HCEC 1CT (cell line): ENCODE measurements around the gene SEMA6B.
"Not testable (repeated sequence)": the region's sequence is repeated elsewhere in the genome, so short reads cannot be mapped to it uniquely, and the experiment has no call there.

Source experiments
- DNase-seq: peaks from one replicate; pipeline ENCODE4 v3.0.0-alpha.2; 2017

SEMA6B gene

DNA sequence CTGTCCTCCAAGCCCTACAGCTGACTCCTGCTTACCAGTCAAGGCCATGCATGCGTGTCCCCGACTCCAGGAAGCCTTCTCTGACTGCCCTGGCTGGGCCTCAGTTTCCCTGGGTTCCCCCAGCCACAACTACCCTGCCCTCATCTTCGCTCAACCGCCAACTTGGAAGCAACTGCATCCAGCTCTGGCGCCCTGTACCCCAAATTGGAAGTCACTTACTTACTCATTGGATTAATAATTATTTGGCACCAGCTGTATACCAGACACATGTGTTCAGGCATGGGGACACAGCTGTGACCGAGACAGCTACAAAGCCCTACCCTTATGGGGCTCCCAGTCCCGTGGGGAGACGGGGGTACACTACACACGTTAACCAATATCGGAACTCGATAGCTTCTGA, 10.9 kb upstream of the SEMA6B start:
- no peak for DNase-seq

GRCh38 chr19:4568886-4569285, 9.4 kb upstream of the SEMA6B start:
- DNase-seq: no peak

DNA sequence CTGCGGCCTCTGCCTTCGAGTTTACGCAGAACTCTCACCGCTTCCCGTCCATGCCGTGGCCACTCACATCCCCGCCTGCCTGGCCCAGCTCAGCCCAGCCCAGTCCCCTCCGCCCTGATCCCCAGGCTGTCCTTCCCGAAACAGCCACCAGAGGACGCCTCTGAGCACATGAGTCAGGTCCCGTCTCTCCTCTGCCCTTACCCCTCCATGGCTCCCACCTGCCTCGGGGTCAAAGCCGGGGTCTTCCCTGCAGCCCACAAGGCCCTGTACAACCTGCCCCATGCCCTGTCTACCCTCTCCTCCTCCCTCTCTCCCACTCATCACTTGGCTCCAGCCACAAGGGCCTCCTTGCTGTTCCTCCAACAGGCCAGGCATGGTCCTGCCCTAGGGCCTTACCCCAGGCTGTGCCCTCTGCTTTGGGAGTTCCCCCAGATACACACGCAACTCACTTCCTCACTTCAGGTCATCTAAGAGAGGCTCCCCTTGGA, 8.1 kb upstream of the SEMA6B start:
- DNase-seq: no peak

DNA sequence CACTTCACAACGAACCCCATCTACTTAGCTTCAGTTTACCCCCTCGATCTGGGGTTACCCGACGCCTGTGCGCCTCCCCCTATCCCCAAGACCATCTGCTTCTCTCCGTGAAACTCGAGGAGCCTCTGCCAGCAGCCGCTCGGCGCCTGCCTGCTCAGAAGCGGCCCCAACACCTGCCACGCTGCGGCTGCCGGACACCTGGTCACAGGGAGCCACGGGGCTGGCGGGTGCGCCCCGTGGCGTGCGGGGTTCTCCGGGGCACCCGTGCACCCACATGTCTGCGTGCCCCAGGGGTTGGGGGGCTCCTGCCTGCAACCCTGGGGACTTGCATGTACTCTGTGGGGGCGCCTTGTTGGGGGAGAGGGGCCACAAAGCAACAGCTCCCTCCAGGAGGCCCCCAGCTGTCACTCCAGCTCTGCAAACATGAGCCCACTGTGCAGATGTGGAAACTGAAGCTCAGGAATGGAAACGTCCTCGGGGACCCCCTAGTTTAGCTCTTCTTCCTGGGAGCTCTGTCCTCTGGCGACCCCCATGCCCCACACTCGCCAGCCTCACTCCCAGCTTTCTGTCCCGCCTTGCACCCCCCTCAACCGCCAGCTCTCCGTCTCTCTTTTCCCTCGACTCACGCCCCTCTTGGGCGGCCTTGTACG, 7.0 kb upstream of the SEMA6B start:
- DNase-seq: no peak

DNA sequence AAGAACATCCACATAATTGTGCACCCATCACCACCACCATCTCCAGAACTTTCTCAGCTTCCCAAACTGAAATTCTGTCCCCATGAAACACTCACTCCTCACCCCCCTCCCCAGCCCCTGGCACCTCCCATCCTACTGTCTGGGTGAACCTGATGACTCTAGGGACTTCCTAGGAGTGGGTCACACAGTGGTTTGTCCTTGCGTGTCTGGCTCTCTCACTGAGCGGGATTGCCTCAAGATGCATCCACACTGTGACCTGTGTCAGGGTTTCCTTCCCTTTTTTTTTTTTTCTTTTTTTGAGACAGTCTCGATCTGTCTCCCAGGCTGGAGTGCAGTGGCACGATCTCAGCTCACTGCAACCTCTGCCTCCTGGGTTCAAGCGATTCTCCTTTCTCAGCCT, 4.1 kb upstream of the SEMA6B start:
- DNase-seq: not testable (repeated sequence)

DNA sequence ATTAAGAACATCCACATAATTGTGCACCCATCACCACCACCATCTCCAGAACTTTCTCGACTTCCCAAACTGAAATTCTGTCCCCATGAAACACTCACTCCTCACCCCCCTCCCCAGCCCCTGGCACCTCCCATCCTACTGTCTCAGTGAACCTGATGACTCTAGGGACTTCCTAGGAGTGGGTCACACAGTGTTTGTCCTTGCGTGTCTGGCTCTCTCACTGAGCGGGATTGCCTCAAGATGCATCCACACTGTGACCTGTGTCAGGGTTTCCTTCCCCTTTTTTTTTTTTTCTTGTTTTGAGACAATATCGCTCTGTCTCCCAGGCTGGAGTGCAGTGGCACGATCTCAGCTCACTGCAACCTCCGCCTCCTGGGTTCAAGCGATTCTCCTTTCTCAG, 2.6 kb upstream of the SEMA6B start:
- DNase-seq: not testable (repeated sequence)

DNA sequence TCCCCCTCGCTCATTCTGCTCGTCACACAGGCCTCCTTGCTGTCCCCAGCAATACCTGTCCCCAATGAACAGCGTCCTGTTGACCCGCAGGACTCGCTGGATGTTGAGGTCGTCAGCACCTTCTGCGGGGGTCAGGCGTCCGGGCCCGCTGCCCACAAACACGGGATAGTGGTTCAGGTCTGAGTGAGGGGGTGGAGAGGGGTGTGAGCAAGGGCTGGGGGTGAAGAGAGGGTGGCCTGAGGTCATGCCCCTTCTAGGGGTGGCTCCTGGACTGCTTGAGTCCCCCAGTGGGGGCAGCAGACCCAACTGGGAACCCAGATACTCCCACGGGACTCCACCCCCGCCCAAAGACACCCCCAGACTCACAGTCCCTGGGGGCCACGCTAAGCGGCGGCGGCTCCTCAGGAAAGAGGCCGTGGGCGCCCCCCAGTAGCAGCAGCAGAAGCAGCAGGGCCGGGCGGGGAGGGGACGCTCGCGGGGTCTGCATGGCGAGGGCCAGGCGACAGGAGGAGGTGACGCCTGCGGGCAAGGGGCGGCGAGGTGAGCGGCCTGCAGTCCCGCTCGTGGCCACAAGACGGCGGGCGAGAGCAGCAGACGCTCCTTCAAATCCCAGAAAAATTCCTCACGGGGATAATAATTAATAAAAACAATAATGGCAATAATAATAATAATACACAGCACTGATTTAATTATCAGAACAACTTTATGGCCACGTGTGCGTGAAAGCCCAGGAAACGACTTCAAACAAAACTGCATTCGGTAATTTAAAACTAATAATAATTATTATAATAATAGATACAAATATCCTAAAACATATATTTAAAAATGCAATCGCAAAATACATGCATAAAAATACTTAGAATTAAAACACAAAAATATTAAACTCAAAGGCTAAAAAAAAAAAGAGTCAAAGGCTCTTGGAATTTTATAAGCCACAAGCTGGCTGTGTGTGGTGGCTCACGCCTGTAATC, 1.2 kb downstream of the SEMA6B start:
- no peak for DNase-seq

DNA sequence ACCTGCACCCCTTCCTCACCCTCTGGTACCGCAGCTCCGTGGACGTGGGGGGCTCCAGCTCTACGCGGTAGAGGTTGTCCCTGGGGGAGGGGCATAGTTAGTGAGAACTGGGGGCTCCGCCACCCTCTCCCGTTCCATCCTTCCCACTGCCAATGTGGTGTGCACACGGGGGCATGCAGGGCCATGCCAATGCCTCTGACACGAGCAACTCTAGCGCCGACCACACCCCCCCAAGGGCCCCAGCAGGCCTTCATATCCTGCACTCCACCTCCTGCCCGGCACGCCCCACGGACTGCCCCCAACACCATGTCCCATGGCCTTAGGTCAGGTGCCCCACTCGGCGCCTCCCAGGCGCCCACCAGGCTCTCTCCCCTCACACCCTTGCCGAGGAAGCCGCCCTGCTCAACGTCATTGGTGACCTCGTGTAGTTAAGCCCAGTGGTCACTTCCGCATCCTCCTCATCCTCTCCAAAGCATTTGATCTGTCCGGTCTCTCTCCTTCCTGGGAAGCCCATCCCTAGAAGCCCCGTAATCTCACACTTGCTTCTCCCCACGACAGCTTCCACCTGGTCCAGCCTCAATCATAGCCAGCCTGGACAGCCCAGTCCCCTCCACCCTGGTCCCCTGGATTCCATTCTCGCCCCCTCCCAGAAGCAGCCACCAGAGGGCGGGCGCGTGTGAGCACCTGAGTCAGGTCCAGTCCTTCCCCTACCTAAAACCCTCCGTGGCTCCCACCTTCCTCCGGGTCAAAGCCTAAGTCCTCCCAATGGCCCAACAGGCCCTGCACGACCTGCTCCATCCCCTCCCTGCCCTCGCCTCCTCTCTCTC, 2.1 kb downstream of the SEMA6B start:
- DNase-seq: no peak

DNA sequence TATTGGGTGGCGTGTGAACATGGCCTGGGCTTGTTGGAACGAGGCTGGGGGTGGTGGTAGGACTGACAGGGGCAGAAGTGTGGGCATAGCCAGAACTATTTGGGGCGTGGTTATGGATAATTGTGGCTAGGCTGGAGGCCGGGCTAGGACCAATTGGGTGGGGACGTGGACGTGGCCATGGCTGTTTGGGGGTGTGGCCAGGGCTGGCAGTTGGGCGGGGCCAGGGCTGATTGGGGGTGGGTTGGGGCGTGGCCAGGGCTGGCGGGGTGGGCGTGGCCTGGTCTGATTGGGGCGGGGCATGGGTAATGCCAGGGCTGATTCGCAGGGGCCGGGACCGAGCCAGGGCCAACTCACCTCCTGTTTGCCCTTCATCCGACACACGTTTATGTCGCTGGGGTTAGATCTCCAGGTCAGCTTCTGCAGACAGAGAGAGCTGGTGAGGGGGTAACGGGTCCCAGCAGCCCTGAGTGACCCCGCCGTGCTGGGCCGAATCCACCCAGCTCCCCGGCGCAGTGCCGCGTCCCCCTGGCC, 2.8 kb downstream of the SEMA6B start:
- peak; percentile 22 for DNase-seq

- DNase-seq: no peak
Measured at GRCh38 chr19:4555657-4556561, 3.6 kb downstream of the SEMA6B start.

- DNase-seq: no peak
Measured at GRCh38 chr19:4554717-4555116, 4.8 kb downstream of the SEMA6B start.

- DNase-seq: no peak
Measured at GRCh38 chr19:4553775-4554174, 5.7 kb downstream of the SEMA6B start.

GRCh38 chr19:4553092-4553695, 6.3 kb downstream of the SEMA6B start:
- no peak for DNase-seq

GRCh38 chr19:4552525-4552819, 7.0 kb downstream of the SEMA6B start:
- DNase-seq: no peak

- no peak for DNase-seq
Measured at GRCh38 chr19:4550479-4551050, 8.9 kb downstream of the SEMA6B start.

- no peak for DNase-seq
Measured at GRCh38 chr19:4550018-4550417, 9.5 kb downstream of the SEMA6B start.

DNA sequence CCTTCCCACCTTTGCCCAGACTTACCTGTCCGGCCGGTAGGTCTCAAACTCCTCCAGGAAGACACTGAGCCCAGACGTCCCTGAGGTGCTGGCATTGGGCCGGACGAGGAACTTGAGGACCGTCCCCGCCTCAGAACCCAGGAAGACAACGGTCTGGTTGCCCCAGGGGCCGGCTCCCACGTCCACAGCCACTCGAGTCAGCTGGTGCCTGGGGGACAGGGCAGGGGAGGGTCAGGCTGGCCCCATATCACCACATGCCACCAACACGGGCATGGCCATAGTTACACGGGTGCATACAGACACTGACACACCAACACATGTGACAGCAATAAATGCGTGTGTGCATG, 11.3 kb downstream of the SEMA6B start:
- no peak for DNase-seq

DNA sequence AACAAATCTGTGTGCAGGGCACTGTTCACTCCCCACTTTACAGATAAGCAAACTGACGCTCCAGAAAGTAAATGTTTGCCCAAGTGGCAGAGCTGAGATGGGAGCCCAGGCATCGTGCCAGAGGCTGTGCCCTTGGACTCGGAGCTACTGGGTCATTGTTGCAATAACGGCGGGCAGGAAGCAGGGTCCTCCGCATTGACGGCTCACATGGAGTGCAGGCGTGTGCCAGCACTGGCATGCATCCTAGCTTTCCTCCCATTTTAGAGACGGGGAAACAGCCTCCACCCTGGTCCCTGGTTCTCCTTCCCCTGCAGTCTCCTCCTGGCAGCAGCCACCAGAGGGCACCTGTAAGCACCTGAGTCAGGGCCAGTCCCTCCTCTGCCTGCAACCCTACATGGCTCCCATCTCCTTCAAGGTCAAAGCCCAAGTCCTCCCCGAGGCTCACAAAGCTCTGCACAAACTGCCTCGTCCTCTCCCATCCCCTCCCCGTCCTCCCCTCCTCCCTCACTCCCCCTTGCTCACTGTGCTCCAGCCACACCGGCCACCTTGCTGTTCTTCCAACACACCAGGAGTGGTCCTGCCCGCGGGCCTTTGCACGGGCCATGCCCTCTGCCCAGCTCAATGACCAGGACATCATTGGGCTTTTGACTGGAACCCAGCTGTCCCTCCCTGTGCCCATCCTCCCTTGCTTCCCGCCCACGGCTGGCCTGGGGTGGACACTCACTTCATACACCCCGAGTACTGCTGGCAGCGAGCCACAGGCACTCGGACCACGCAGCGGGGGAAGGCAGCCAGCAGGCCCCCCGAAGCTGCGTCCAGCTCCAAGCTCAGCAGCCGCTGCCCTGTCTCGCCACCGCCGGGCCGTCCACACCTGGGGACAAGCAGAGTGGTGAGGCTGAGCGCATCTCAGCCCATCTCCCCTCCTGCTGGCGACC, 11.9 kb downstream of the SEMA6B start:
- no peak for DNase-seq

DNA sequence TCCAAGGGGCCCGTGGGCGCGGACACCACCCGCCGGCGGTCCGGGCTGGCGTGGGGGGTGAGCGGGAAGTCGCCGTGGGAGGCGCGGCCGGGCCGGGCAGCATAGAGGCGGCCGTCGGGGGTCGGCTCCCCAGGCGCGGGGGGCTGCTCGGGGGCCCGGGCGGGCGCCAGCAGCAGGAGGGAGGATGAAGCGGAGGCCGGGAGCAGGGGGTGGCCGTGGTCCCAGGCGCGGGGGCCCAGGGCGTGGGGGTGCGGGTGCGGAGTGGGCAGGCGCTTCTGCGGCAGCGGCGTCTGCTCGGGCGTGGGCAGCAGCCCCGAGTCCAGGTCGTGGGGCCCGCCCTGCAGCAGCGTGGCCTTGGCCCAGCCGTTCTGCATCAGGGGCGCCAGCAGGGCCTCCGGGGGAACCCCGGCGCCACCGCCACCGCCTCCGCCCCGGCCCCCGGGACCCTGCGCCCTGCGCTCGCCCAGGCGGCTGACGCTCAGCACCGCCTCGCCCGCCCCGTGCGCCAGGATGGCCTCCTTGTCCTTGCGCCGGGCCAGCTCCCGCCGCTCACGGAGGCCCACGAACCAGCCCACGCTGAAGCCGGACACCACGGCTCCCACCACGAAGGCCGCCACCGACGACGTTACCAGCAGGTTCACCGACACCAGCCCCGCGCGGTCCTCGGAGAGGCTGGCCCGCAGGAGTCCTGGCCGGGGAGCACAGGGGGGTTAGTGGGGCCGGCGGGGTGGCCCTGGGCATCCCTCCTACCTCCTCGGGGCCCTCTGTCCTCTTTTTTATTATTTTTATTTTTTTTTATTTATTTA, 15.4 kb downstream of the SEMA6B start:
- DNase-seq: no peak
